Activated T-helper 1 cell treated with anti-CD3 and anti-CD28 coated beads, Interleukin-2, amount 50 U/mL, for 16 hours (primary cell): ENCODE measurements around the gene LMF1.
"Not testable (repeated sequence)": the region's sequence is repeated elsewhere in the genome, so short reads cannot be mapped to it uniquely, and the experiment has no call there.

Experiments used
- DNase-seq, 2 donors: peaks; one replicate each; pipeline ENCODE4 v3.0.0-alpha.2; 2020; ENCODE audit warnings: low read depth in 1 of 2, low spot score in 1 of 2

The LMF1 gene

DNA sequence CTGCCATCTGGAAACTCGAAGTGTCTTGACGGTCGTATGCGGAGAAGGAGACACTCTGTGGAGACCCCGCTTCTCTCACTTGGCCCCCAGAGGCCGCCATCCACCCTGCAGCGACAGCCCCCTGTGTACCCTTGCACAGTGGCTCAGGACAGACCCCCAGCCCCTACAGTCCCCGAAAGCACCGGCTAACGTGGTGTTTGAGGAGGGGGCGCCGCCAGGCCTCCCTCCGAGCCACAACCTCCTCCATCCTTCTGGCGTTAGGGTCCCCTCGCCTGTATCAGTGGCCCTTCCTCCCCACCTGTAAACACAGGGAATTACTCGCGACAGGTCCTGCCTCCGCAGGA, 73.6 kb downstream of the LMF1 start:
- DNase-seq: no peak

GRCh38 chr16:896261-897199, 74.3 kb downstream of the LMF1 start:
- DNase-seq: no peak

DNA sequence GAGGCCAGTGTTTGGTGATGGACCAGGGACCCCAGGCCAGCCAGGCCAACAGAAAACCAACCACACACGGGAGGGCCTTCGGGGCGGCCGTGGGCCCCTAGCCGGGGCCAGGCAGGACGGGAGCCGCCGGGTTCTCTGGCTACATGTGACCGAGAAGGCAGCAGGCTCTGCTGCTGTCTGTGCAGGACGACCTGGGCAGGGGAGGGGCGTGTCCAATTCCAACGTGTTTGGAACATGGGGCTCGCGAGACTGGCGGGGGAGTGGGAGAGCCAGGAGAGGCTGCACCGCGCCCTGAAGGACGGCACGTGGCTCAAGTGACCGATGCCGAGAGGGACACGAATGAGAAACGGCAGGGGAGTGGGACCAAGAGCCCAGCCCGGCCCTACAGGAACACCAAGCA, 75.4 kb downstream of the LMF1 start:
- no peak for DNase-seq

DNA sequence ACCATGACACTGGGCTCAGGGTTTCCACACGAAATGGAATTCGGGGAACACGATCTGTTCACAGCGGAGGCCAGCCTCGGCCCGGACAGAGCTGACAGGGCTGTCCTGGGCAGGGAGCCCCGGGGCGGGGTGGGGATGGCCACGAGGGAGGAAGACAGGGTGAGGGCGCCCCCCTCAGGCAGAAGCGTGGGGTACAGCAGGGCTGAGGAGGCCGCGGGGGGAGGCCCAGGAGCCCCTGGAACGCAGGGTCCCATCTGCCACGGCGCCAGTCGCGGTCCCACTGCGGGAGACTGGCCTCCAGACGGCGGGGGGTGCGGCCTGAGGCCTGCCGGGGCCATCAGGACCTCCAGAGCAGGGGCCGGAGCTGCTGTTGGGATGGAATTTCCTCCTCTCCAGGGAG, 75.9 kb downstream of the LMF1 start:
- no peak for DNase-seq

DNA sequence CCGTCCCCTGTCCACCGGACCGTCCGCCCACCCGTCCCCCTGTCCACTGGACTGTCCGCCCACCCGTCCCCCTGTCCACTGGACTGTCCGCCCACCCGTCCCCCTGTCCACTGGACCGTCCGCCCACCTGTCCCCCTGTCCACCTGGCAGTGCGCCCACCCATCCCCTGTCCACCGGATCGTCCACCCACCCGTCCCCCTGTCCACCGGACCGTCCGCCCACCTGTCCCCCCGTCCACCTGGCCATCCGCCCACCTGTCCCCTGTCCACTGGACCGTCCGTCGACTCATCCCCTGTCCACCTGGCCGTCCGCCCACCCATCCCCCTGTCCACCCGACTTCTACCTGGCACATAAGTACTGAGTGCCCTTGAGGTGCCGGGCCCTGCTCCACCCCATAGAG, 76.6 kb downstream of the LMF1 start:
- no peak for DNase-seq

DNA sequence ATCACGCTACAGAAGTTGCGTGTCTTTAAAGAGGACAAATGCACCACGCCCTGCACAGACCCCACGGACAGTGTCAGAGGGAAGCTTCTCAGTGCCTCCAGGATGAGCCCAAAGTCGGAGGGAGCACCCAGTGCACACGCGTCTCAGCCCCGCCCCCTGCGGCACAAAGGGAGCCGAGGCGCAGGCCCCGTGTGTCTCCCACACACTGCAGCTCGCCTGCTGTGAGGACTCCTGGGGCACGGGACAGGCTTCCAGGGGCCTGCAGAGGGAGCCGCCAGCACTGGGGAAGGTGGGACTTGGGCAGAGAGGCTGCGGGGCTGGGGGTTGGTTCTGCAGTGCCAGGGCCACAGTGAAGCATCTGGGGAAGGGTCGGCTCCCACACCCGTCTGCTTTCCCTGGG, 77.4 kb downstream of the LMF1 start:
- no peak for DNase-seq

DNA sequence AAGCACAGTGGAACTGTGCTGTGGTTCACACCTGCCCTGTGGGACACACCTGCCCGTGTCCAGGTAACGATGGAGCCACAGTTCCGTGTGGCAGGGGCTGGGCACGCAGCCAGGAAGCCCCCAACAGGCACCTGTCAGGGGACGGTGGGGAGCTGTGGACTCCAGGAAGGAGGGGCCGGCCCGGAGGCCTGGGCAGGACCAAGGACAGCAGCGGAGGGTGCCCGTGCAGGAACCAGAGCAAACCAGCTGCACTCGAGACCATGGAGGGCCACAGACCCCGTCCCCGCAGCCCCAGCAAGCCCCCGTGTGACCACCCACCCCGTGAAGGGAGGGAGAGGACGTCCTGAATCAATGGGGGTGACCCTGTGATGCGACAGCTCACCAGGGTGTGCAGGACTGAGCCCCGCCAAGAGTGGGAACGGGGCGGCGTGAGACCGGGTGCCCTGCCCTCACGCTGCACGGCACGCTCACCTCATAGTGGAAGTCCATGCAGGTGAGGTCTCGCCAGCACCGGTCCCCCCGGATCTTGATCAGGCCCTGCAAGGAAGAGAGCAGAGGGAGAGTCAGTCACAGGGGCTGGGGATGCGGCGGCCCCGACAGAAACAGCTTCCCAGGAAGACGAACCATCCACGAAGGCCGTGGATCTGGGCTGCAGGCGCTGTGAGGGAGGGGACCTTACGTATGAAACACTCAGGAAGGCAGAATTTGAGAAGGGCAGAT, 78.1 kb downstream of the LMF1 start:
- no peak for DNase-seq

DNA sequence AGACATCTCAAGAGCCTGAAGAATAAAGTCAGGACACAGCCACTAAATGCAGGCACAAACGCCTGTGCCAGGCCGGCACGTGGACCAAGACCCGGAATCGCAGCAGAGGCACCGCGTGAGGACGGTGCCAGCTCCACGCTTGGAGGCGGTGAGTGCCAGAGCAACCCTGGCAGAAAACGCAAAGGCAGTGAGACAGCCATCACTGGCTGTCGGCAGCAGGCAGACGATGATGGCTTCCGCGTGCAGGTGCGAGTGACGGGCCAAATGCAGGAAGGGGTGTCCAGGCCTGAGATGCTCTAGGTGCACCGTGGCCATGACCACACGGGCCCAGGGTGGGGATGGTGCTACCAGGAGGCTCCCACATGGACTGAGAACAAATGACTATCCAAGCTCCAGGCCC, 78.8 kb downstream of the LMF1 start:
- DNase-seq: no peak

DNA sequence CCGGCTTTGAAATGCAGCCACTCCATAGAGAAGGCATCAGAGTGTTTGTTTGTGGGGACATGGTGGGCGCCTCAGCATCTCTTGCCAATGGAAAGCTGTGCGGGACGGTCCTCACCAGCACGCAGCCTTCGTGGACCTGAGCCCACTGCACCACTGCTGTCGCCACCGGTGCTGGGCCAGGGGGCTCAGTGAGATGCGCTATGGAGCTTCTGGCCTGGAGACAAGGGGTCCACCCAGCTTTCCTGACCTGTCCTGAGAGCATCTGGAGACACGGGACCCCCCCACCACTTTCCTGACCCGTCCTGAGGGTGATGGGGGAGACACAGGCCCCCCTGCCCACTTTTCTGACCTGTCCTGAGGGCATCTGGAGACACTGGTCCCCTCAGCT, 79.4 kb downstream of the LMF1 start:
- no peak for DNase-seq

DNA sequence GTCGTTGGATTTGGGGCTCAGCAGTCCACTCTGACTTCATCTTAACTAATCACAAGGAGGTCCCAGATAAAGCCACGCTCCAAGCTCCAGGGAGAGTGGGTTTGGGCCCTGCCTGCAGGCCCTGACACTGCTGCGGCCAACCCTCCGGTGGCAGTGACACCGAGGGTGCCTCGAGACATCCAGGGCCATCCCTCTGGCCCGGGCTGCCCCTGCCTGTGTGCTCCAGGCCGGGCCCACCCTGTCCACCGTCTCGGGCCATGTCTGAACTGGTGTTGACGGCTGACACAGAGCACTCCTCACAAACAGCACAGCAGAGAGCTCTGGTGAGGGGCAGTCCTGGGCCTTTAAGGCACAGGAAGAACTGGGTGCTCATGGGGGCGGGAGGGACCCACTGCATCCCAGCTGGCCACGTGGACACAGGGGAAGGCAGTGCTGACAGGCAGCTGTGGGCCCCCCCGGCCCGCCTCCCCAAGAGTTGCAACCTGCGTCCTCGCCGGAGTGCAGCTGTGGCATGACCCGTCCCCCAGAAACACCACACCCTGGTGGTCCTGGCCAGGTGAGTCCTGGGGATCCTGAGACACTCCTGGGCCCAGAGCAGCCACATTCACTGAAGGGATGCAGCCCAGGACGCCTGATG, 80.0 kb downstream of the LMF1 start:
- DNase-seq: no peak

GRCh38 chr16:890217-890616, 80.6 kb downstream of the LMF1 start:
- no peak for DNase-seq

DNA sequence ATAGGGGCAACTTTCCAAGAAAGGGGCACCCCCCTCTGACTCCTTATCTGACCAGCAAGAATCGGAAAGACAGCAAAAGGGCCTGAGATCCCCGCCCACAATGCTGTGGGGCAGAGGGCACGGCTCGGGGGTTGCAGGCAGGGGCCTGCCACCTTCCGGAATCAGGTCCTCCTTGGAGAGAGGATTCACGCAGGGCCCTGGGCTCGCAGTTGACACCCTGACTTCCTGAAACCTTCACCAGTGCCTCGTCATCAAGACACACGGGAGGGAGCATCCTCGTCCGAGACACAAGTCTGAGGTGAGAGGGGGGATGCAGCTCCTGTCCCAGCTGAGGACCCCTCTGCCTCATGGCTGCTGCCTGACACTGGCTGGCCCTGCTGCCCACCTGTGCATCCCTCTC, 81.2 kb downstream of the LMF1 start:
- DNase-seq: no peak

GRCh38 chr16:888901-889570, 81.7 kb downstream of the LMF1 start:
- DNase-seq: no peak

GRCh38 chr16:888456-888855, 82.3 kb downstream of the LMF1 start:
- DNase-seq: not testable (repeated sequence)

GRCh38 chr16:887846-888245, 82.9 kb downstream of the LMF1 start:
- DNase-seq: no peak

GRCh38 chr16:886802-887731, 83.7 kb downstream of the LMF1 start:
- DNase-seq: no peak

GRCh38 chr16:886084-886543, 84.7 kb downstream of the LMF1 start:
- no peak for DNase-seq

GRCh38 chr16:885391-885790, 85.4 kb downstream of the LMF1 start:
- no peak for DNase-seq

- no peak for DNase-seq
Measured at GRCh38 chr16:884232-884631, 86.6 kb downstream of the LMF1 start.

DNA sequence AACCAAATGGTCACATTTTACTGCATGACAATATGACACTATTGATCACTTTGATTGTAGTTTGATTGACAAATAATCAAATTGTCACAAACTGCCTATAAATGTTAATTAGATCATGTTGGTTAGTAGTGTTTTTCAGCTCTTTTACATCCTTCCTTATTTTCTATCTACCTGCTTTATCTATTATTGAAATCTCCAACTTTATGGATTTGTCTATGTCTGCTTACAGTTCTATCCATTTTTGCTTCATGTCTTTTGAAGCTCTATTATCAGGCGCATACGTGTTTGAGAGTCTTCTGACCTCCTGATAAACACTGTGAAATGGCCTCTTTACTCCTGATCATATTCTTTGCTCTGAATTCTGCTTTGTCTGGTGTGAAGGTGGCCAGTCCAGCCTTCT, 87.0 kb downstream of the LMF1 start:
- no peak for DNase-seq
